Activated gamma-delta T cell treated with anti-CD3 and anti-CD28 coated beads, Interleukin-2, amount 50 U/mL, for 16 hours (primary cell): ENCODE results near the gene HACE1.
"Not testable (repeated sequence)": the region's sequence is repeated elsewhere in the genome, so short reads cannot be mapped to it uniquely, and the experiment has no call there.

Experiments used
- DNase-seq: peaks from one replicate; pipeline ENCODE4 v3.0.0-alpha.2; 2020; ENCODE audit warnings: low read depth

HACE1 gene

DNA sequence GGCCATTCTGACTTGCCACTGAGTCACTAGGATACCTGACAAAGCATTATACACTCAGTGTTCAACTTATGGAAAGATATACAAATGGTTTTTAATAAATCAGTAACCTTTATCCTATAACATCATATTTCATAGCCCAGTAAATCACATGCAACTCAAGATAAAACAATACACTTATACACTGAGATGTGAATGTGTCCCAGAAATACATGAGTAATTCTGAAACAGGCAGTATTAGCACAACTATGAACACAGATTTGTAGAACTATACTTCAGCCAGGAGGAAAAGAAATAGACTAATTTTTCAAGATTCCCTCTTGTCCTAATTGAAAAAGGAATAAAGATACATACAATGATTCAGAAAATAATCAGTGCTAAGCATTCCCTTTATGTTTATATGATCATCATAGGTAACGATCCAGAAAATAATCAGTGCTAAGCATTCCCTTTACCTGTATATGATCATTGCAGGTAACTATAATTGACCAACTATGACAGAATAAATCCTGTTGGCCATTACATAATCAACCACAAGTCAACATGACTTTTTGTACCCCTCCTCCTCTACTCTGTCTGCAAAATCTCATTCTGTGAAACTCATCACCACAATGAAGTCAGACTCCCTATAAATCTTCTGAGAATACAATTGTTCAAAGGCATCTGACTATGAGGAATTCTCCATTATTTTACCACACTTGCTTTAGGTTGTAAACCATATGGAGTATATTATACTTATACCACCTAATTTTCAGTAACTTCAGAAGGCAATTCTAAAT is 30.3 kb downstream of the HACE1 start:
- no peak for DNase-seq

DNA sequence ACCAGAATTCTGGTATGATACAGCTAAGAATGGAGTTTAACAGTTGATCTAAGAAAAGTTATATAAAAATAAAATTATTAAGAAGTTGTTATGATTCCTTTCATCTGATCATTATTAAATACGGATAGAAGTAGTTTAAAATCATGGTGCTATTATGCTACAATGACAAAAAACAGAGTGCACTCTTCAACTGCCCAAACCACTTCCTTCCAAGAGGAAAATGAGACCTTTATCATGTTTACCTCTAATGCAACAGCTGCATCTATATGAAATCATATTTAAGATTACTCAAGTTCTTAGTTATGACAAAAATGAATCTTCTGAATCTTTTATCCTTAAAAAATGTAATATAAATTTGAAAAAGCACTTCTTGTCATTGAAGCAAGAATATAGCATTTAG is 31.2 kb downstream of the HACE1 start:
- DNase-seq, result no peak

DNA sequence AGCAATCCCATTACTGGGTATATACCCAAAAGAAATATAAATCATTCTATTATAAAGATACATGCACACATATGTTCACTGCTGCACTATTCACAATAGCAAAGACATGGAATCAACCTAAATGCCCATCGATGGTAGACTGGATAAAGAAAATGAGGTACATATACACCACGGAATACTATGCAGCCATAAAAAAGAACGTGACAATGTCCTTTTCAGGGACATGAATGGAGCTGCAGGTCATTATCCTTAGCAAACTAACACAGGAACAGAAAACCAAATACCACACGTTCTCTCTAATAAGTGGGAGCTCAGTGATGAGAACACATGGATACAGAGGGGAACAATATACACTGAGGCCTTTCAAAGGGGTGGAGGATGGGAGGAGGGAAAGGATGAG is 38.9 kb downstream of the HACE1 start:
- not testable (repeated sequence) for DNase-seq

DNA sequence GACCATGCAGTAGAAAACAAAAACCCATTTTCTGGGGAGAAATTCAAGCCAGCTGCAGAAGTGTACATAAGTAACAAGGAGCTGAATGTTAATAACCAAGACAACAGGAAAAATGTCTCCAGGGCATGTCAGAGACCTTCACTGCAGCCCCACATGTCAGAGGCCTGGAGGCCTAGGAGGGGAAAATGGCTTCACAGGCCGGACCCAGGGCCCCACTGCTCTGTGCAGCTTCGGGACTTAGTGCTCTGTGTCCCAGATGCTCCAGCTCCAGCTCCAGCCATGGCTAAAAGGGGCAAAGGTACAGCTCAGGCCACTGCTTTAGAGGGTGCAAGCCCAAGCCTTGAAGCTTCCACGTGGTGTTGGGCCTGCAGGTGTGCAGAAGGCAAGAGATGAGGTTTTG is 43.6 kb downstream of the HACE1 start:
- DNase-seq, result no peak

DNA sequence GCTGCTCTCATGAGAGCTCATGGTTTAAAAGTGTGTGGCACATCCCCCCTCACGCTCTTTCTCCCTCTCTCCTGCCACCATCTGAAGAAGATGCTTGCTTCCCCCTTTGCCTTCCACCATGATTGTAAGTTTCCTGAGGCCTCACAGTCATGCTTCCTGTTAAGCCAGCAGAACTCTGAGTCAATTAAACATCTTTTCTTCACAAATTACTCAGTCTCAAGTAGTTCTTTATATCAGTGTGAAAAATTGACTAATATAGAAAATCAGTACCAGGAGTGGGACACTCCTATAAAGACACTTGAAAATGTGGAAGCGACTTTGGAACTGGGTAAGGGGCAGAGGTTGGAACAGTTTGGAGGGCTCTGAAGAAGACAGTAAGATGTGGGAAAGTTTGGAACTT is 45.0 kb downstream of the HACE1 start:
- no peak for DNase-seq

DNA sequence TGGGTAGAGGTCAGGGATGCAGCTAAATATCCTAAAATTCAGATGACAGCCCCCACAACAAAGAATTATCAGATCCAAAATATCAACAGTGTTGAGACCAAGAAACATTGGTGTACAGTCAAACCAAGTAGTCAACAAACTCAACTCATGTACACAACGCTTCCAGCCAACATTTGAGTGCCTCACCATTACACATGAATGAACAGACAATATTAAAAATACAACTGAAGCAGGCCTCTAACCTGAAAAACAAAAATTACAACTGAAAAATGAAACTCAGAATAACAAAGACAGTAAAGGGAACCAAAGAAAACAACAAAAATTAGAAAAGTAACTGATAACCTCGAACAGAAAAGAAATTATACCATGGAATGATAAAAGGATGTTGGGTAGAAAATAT is 46.2 kb downstream of the HACE1 start:
- no peak for DNase-seq

DNA sequence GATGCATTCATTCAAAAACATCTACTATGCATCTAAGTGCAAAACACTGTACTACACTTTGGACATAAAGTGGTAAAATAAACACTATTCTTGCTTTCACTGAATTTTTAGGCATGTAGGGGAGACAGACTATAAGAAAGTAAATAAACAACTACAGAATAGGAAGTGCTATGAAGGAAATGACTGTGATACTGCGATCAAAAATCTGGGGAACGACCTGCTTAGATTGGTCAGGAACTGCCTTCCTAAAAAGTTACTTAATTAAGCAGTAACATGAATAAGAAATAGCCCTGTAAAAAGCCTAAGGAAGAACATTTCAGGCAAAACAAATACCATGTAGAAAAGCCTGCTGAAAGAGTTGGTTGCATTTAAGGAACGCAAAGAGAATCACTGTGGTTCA is 50.6 kb downstream of the HACE1 start:
- DNase-seq, result no peak

DNA sequence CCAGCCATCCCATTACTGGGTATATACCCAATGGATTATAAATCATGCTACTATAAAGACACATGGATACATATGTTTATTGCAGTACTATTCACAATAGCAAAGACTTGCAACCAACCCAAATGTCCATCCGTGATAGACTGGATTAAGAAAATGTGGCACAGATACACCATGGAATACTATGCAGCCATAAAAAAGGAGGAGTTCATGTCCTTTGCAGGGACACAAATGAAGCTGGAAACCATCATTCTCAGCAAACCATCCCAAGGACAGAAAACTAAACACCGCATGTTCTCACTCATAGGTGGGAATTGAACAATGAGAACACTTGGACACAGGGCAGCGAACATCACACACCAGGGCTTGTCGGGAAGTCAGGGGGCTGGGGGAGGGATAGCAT is 54.4 kb downstream of the HACE1 start:
- not testable (repeated sequence) for DNase-seq

DNA sequence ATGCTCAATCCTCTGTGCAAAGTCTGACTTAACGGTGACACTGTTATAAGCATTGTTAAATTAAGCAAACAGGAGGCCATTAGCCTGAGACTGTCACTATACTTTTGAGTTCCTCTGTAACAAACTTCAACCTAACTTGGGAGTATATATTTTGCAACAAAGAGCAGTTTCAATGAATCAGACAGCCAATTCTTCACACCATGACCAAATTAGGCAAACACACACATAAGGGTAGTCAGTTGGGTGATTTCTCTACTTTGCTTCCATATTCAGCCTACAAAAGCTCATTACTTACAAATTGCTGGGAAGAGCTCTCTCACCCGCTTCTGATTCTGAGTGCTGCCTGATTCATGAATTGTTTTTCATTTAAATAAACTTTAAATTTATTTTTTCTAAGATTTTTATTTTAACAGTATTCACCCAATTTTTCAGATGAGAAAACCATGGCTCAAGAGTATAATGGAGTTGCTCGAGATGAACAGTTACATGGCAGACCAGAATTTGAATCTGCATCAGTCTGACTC is 60.5 kb downstream of the HACE1 start:
- no peak for DNase-seq

DNA sequence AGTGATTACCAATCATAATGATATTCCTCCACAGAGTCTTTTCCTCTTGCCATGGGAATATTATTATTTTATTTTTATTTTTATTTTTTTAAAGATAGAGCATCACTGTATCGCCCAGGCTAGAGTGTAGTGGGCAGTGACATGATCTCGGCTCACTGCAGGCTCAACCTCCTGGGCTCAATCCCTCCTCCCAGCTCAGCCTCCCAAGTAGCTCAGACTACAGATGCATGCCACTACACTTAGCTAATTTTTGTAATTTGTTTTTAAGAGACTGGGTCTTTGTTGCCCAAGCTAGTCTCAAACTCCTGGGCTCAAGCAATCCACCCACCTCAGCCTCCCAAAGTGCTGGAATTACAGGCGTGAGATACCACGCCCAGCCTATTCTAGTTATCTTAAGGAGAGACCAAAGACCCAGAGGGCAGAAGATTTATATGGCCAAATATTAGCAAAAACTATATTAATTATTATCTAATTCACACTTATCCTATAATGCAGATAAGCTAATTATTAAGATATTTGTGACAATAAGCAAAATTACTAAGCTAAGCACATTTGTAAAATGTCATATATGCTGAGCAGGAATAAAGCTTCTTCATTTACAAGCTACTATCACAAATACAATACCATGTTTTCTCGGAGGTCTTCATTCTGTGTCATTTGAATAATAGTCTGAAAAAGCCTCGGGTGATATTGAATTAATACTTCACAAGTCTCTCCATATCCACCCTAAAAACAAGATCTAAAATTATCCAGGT is 63.5 kb downstream of the HACE1 start:
- no peak for DNase-seq

DNA sequence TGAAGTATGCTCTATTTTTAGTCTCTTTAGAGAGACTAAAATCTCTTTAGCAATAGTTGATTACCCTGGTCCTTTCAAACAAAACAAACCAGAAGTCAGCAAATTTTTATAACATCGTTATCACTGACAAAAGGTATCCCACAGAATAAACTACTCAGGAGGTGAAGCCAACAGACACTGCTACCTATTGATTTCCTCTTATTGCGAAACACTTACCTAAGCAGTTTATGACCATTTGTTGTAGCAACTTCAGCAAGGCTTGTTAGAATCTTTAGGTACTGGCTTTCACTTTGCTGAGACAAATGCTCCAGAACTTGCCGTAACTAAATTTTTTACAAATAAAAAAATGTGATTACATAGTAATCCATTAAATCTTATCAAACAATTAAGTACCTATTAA is 64.4 kb downstream of the HACE1 start:
- no peak for DNase-seq

DNA sequence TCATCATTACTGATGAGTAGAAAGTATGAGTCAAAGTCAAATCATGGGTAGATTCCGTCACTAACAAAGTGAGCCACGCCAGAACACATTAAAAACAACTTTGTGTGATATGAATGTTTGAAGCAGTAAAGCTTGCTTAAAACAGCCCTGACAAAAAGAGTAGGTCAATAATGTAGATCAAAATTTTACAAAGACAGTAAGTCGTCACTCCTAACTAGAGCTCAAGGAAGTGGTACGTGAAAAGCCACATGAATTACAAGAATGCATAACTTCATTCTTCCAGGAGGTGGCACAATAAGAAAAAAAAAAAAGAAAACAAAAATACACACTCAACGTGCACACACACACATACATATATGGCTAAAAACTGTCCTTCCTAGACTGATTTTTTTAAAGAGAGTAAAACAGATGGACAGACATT is 69.9 kb downstream of the HACE1 start:
- DNase-seq, result no peak

DNA sequence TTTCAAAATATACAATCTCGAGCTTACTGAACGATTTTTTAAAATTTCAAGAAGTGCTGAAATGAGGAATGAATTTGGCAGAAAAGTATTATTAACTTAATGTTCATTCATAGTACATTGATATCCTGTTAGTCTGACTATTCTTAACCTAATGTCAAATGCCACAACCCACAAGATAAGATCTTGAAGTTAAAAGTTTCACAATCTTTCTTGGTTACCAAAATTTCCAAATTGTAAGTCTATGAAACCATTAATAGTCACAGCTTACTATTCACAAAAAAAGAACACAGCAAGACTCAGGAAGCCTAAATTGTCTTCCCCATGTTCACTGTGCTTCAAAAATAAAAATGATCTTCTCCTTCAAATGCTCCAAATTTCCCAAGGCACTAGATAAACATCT is 71.3 kb downstream of the HACE1 start:
- no peak for DNase-seq

DNA sequence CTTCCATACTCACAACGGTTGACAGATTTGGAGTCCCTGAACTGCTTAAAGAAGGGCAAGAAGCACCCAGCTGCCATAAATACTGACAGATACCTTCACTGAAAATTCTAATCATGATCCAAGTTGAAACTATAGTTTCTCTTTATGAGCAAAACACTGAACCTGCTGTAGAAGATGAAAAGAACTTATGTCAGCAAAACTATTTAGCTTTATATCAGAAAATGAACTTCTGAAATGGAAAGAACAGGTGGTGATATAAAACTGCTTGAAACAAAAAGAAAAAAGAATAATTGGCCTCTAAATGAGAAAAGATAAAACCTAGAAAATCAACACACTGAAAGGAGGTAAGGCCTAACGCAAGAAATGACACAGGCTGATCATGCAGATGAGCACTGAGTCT is 72.4 kb downstream of the HACE1 start:
- no peak for DNase-seq

DNA sequence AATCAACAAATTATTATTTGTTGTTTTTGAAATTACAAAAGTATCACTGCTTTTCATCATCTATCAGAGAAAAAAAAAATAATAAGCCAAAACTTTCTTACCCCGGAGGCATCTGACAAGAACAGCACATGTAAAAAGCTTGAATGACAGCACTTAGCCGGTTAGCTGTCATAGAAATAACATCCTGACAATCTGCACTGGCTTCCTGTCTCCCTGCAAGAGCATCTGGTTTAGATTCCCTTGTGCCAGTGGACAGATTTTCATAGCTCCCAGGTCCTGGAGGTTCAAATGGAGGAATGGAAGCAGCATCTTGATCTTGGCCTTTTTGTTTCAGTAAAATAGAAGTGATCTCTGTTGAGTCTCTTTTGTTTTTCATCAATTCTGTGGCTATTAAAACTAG is 74.8 kb downstream of the HACE1 start:
- no peak for DNase-seq

DNA sequence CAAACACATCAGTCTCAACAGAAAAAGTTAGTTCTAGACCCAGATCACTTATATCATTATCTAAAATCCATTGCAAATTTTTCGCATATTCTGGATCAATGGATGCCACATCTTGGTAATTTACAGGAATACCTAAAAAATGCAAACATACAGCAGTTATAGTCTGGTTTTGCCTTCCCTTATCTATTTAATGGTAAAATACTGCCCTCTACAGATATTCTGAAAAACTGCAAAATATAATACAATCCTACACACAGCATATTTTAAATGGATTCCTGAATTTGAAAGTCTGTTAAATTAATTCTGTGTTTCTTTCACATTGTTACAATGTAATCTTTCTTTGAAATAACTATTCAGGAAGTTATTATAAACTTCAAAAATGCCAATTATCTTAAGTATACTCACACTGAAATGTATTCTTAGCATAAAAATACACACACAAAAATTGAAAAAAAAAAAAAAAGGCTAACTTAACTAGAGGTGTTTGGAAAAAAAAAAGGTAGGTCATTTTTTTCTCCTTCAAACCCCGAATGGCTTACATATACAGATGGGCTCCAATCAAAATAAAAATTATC is 88.4 kb downstream of the HACE1 start:
- no peak for DNase-seq

DNA sequence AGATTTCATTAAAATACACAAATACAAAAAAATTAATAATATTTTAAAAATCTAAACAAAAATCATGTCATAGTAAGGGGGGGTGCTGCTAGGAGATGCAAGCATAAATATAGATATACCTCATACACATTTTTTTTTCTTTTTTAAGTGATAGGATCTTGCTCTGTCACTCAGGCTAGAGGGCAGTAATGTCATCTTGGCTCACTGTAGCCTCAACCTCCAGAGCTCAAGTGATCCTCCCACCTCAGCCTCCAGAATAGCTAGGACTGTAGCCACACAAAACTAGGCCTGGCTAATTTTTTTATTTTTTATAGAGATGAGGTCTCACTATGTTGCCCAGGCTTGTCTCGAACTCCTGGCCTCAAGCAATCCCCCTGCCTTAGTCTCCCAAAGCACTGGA is 90.8 kb downstream of the HACE1 start:
- DNase-seq, result no peak

DNA sequence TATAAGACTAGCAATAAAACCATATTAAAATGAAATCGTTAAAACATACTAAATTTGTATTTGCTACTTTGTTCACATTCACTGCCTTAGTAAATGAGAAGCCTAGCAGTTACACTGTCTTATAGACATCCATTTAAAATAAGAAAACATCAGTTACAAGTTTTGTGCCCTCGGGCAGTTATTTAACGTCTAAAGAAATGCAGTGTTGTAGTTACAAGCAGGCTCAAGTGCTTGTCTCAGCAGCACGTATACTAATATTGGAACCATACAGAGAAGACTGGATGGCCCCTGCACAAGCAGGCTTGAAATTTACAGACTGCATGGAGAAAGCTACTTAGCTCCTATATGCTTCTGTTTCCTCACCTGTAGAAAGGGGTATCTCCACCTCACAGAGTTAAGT is 93.1 kb downstream of the HACE1 start:
- no peak for DNase-seq

DNA sequence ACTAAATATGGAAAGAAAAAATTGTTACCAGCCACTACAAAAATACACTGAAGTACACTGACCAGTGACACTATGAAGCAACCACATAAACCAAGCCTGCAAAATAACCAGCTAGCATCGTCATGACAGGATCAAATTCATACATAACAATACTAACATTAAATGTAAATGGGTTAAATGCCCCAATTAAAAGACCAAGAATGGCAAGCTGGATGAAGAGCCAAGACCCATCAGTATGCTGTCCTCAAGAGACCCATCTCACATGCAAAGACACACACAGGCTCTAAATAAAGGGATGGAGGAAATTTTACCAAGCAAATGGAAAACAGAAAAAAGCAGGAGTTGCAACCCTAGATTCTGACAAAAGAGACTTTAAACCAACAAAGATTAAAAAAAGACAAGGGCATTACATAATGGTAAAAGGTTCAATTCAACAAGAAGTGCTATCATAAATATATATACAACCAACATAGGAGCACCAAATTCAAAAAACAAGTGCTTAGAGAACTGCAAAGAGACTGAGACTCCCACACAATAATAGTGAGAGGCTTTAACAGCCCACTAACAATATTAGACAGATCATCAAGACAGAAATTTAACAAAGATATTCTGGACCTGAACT is 104.8 kb downstream of the HACE1 start:
- DNase-seq, result no peak

DNA sequence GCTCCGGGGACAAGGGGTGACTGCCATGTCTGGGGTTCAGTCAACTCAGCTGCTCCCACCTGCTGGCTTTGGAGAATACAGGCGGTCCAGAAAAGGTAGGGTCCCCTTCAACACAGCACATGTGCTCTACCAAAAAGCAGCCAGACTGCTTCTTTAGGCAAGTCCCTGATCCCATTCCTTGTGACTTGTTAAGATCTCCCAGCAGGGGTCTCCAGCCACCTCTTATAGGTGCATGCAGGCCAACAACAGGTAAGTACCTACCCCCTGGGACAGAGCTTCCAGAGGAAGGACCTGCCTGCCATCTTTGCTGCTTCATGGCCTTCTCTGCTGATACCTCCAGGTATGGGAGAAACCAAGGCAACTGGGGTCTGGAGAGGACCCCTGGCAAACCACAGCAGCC is 106.5 kb downstream of the HACE1 start:
- DNase-seq, result no peak

DNA sequence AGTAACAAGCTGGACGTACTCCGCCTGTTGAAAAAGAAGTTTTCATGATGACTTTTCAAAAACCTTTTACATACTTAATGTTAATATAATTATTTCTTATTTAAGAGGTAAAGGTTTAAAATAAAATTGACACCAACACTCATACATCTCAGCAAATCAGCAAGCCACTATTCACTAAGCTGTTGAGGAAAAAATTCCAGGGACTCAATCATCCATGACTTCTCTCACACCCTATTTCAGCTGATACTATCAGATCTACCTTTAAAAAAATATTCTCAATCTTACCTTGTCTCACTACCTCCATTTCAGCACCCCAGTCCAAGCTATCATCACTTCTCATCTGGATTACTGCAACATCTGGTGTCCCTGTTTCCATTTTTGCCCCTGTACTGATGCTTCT is 109.3 kb downstream of the HACE1 start:
- DNase-seq, result no peak

DNA sequence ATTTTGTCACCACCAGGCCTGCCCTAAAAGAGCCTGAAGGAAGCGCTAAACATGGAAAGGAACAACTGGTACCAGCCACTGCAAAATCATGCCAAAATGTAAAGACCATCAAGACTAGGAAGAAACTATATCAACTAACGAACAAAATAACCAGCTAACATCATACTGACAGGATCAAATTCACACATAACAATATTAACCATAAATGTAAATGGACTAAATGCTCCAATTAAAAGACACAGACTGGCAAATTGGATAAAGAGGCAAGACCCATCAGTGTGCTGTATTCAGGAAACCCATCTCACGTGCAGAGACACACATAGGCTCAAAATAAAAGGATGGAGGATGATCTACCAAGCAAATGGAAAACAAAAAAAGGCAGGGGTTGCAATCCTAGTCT is 120.6 kb downstream of the HACE1 start:
- not testable (repeated sequence) for DNase-seq

DNA sequence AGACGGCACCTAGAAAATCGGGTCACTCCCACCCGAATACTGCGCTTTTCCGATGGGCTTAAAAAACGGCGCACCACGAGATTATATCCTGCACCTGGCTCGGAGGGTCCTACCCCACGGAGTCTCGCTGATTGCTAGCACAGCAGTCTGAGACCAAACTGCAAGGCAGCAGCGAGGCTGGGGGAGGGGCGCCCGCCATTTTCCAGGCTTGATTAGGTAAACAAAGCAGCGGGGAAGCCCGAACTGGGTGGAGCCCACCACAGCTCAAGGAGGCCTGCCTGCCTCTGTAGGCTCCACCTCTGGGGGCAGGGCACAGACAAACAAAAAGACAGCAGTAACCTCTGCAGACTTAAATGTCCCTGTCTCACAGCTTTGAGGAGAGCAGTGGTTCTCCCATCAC is 122.2 kb downstream of the HACE1 start:
- DNase-seq, result not testable (repeated sequence)
